Peyer's patch (tissue), 4 donors: ENCODE results near the gene ST3GAL2. TPM values are rescaled to one million over a fixed set of nuclear protein-coding genes. Genes with fewer than 3 reads are reported as not detected.

Experiments used
- DNase-seq, 3 donors: peaks; one replicate each; pipeline ENCODE4 v3.0.0-alpha.2; 2017 to 2019
- H3K27ac ChIP-seq, 4 donors: fragments of 200-600 bp; sonication (generic); one replicate each; pipeline ENCODE4 v1.5.1; 2016 to 2019
- H3K27me3 ChIP-seq, 2 donors: fragments of 200-600 bp; sonication (generic); one replicate each; pipeline ENCODE4 v1.5.1; 2019
- H3K36me3 ChIP-seq, 3 donors: fragments of 200-600 bp; sonication (generic); one replicate each; pipeline ENCODE4 v1.5.1; 2016 to 2019
- H3K4me1 ChIP-seq, 4 donors: fragments of 200-600 bp; sonication (generic); one replicate each; pipeline ENCODE4 v1.5.1; 2016 to 2019
- H3K4me3 ChIP-seq, 4 donors: fragments of 200-600 bp; sonication (generic); 1 replicate in 3 of 4; 2 replicates in 1 of 4; pipeline ENCODE4 v1.5.1; 2016 to 2019; ENCODE audit warnings: mild to moderate bottlenecking in 1 of 4
- H3K9me3 ChIP-seq, 4 donors: fragments of 200-600 bp; sonication (generic); one replicate each; pipeline ENCODE4 v1.5.1; 2016 to 2019; ENCODE audit warnings: mild to moderate bottlenecking in 1 of 4
- POLR2A ChIP-seq, 2 donors: fragments of 450-650 bp; IDR thresholded peaks; one replicate each; pipeline ENCODE4 v1.5.1; 2017; ENCODE audit warnings: antibody characterized with exemption in 2 of 2, mild to moderate bottlenecking in 2 of 2, moderate library complexity in 2 of 2
- total RNA-seq, 4 donors: library from RNA; depleted of rRNA; stranded (reverse); fragments of >200 nt; gene quantifications; one replicate each; pipeline ENCODE4 v1.1.0, GENCODE V29; 2016
- TF ChIP-seq, protein P1 (sequence below), 6 experiments: fragments of 450-650 bp in 4 of 6; fragments of 200-600 bp in 2 of 6; sonication (generic) in 1 of 6; IDR thresholded peaks; one replicate each; pipeline ENCODE4 v1.5.1; 2017 to 2019; ENCODE audit warnings: antibody characterized with exemption in 6 of 6, mild to moderate bottlenecking in 3 of 6, moderate library complexity in 1 of 6

ST3GAL2 gene
- total RNA-seq, 4 donors from 2014 or later = 13.0 to 27.5 (median 19.6) TPM

GRCh38 chr16:70428178-70428998 lies 10.5 kb downstream of the ST3GAL2 start:
- peak; percentile 65 to 92 (median 90) for DNase-seq
- H3K4me3 ChIP-seq = peak overlapping the region in 2 of 4 donors; percentile 1 to 7
- no peaks in the 10 kb centered on the region for H3K9me3 ChIP-seq
- peaks cover 13 to 62% (median 46%) of the 10 kb centered on the region in 4 donors for H3K4me1 ChIP-seq
- no peaks in the 10 kb centered on the region for H3K36me3 ChIP-seq
- TF ChIP-seq, protein P1, sequence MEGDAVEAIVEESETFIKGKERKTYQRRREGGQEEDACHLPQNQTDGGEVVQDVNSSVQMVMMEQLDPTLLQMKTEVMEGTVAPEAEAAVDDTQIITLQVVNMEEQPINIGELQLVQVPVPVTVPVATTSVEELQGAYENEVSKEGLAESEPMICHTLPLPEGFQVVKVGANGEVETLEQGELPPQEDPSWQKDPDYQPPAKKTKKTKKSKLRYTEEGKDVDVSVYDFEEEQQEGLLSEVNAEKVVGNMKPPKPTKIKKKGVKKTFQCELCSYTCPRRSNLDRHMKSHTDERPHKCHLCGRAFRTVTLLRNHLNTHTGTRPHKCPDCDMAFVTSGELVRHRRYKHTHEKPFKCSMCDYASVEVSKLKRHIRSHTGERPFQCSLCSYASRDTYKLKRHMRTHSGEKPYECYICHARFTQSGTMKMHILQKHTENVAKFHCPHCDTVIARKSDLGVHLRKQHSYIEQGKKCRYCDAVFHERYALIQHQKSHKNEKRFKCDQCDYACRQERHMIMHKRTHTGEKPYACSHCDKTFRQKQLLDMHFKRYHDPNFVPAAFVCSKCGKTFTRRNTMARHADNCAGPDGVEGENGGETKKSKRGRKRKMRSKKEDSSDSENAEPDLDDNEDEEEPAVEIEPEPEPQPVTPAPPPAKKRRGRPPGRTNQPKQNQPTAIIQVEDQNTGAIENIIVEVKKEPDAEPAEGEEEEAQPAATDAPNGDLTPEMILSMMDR (IDR thresholded peaks at IDR 0.05) = peak in 1 of 6 experiments; percentile 2
- peak; percentile 35 to 83 for TF ChIP-seq POLR2A (IDR thresholded peaks at IDR 0.05)
- no peaks in the 10 kb centered on the region for H3K27me3 ChIP-seq
- peak overlapping the region; percentile 74 to 87 (median 80) for H3K27ac ChIP-seq

DNA sequence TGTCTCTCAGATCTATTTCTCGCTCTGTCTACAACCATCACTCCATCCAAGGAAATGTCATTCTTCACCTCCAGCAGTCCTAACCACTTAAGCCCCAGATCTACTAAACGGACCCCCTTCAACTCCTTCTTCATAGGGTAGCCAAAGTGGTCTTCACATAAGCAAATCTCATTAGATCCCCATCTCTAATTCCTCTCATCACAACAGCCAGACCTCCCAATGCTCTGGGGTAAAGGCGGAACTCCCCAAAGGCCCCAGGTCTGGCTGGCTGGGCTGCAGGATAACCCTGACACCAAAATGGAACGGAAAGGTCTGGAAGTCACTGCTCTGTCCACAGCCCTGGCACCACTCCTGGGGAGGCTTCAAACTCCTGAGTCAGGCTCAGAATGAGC lies 11.1 kb downstream of the ST3GAL2 start:
- Histone ChIP-seq H3K4me1 (peaks cover 13 to 59% (median 40%) of the 10 kb centered on the region in 4 donors), H3K27ac (peak overlapping the region; percentile 74 to 87 (median 80)), H3K27me3 (no peaks in the 10 kb centered on the region), H3K4me3 (peak overlapping the region in 2 of 4 donors; percentile 1 to 7), H3K36me3 (no peaks in the 10 kb centered on the region), H3K9me3 (no peaks in the 10 kb centered on the region)
- DNase-seq = no peak
- no peak for TF ChIP-seq POLR2A (IDR thresholded peaks at IDR 0.05)
- TF ChIP-seq, protein P1 (IDR thresholded peaks at IDR 0.05) = no peak

- H3K36me3 ChIP-seq = no peaks in the 10 kb centered on the region
- H3K27ac ChIP-seq = peak overlapping the region in 1 of 4 donors; percentile 15
- peaks cover 4 to 48% (median 14%) of the 10 kb centered on the region in 4 donors for H3K4me1 ChIP-seq
- no peak overlapping the region for H3K4me3 ChIP-seq
- H3K9me3 ChIP-seq = no peaks in the 10 kb centered on the region
- no peak for TF ChIP-seq POLR2A (IDR thresholded peaks at IDR 0.05)
- TF ChIP-seq, protein P1 (IDR thresholded peaks at IDR 0.05) = no peak
- DNase-seq = no peak
- H3K27me3 ChIP-seq = no peaks in the 10 kb centered on the region
Observed at GRCh38 chr16:70422543-70422942, 16.4 kb downstream of the ST3GAL2 start.

- TF ChIP-seq POLR2A (IDR thresholded peaks at IDR 0.05) = no peak
- TF ChIP-seq, protein P1 (IDR thresholded peaks at IDR 0.05) = no peak
- Histone ChIP-seq H3K36me3 (no peaks in the 10 kb centered on the region), H3K9me3 (no peaks in the 10 kb centered on the region), H3K27ac (peak overlapping the region in 1 of 4 donors; percentile 12), H3K27me3 (no peaks in the 10 kb centered on the region), H3K4me1 (peaks cover 4 to 49% (median 17%) of the 10 kb centered on the region in 4 donors), H3K4me3 (no peak overlapping the region)
- DNase-seq = no peak
Observed at GRCh38 chr16:70421473-70422311, 17.2 kb downstream of the ST3GAL2 start.

- H3K4me1 ChIP-seq = peaks cover 4 to 52% (median 17%) of the 10 kb centered on the region in 4 donors
- peak overlapping the region in 1 of 4 donors; percentile 12 for H3K27ac ChIP-seq
Observed at GRCh38 chr16:70421014-70421413, 17.9 kb downstream of the ST3GAL2 start.

More at GRCh38 chr16:70421014-70421413, 17.9 kb downstream of the ST3GAL2 start:
- H3K4me3 ChIP-seq = no peak overlapping the region
- no peaks in the 10 kb centered on the region for H3K27me3 ChIP-seq
- TF ChIP-seq, protein P1 (IDR thresholded peaks at IDR 0.05) = no peak
- DNase-seq = no peak
- no peaks in the 10 kb centered on the region for H3K36me3 ChIP-seq
- H3K9me3 ChIP-seq = no peaks in the 10 kb centered on the region
